Calu3 (cell line): Measurements from ENCODE around the gene TMEM232. TPM values are rescaled to one million over a fixed set of nuclear protein-coding genes. Genes with fewer than 3 reads are reported as not detected.
"Not testable (repeated sequence)": the region's sequence is repeated elsewhere in the genome, so short reads cannot be mapped to it uniquely, and the experiment has no call there.

Source experiments
- BruUV-seq: library from RNA; stranded (reverse); fragments of 400-500 nt; replicated peaks from 2 replicates; lab custom pipeline; 2021; lab: Mats Ljungman, UMichigan
- CTCF ChIA-PET: fragments of 300-600 bp; sonication (Branson Sonifier 250); formaldehyde crosslinking; loops from one replicate; lab custom pipeline; 2022; ENCODE audit warnings: antibody characterized with exemption; lab: Charles Lee
- DNase-seq: peaks from one replicate; pipeline ENCODE4 v3.0.0; 2022
- H3K27ac Mint-ChIP-seq: one replicate; pipeline ENCODE4 v1.8.0; 2022; ENCODE audit warnings: mixed read lengths; ENCODE audit not compliant: unreplicated experiment
- H3K27me3 Mint-ChIP-seq: one replicate; pipeline ENCODE4 v1.8.0; 2022; ENCODE audit warnings: mixed read lengths; ENCODE audit not compliant: unreplicated experiment
- H3K36me3 Mint-ChIP-seq: one replicate; pipeline ENCODE4 v1.8.0; 2022; ENCODE audit warnings: mild to moderate bottlenecking, moderate library complexity, mixed read lengths; ENCODE audit not compliant: insufficient read depth, unreplicated experiment
- H3K4me1 Mint-ChIP-seq: one replicate; pipeline ENCODE4 v1.8.0; 2022; ENCODE audit warnings: mild to moderate bottlenecking, low read depth, mixed read lengths; ENCODE audit not compliant: unreplicated experiment
- H3K4me3 Mint-ChIP-seq: one replicate; pipeline ENCODE4 v1.8.0; 2022; ENCODE audit warnings: mild to moderate bottlenecking, low read depth, moderate library complexity, mixed read lengths; ENCODE audit not compliant: unreplicated experiment
- H3K9me3 Mint-ChIP-seq: one replicate; pipeline ENCODE4 v1.8.0; 2022; ENCODE audit warnings: low read depth, mixed read lengths; ENCODE audit not compliant: unreplicated experiment
- intact Hi-C: fragments of 100-400 bp; cut with micrococcal nuclease; formaldehyde crosslinking; loops from one replicate; pipeline ENCODE4 v1.10.0; 2022; ENCODE audit not compliant: unreplicated experiment
- total RNA-seq: library from RNA; stranded (reverse); gene quantifications from 2 replicates; pipeline ENCODE4 v1.2.3, GENCODE V29; 2022
- TF ChIP-seq, protein P1 (sequence below): fragments of 200-600 bp; IDR thresholded peaks from one replicate; pipeline ENCODE4 v1.8.0; 2022; ENCODE audit warnings: antibody characterized with exemption; ENCODE audit not compliant: unreplicated experiment

TMEM232 gene
- total RNA-seq, 1 experiment from 2014 or later = 1.6 TPM

DNA sequence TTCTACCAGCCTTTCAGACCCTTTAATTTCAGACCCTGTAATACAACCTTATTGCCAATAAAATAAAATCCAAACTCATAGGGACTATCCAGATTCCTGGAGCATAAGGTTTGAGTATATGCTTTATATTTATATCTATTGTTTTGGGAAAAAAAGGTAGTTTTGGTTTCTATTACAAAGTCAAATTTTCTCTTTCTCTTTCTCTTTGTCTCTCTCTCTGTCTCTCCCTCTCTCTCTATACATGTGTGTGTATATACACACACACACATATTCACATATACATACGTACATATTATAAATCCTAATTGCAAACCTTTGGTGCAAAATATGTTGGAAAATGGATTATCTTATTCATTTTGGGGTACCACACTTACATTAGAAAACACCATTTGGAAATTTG lies 39.0 kb downstream of the TMEM232 start:
- no peak overlapping the region for H3K27ac Mint-ChIP-seq
- no peaks in the 10 kb centered on the region for H3K27me3 Mint-ChIP-seq
- TF ChIP-seq, protein P1, sequence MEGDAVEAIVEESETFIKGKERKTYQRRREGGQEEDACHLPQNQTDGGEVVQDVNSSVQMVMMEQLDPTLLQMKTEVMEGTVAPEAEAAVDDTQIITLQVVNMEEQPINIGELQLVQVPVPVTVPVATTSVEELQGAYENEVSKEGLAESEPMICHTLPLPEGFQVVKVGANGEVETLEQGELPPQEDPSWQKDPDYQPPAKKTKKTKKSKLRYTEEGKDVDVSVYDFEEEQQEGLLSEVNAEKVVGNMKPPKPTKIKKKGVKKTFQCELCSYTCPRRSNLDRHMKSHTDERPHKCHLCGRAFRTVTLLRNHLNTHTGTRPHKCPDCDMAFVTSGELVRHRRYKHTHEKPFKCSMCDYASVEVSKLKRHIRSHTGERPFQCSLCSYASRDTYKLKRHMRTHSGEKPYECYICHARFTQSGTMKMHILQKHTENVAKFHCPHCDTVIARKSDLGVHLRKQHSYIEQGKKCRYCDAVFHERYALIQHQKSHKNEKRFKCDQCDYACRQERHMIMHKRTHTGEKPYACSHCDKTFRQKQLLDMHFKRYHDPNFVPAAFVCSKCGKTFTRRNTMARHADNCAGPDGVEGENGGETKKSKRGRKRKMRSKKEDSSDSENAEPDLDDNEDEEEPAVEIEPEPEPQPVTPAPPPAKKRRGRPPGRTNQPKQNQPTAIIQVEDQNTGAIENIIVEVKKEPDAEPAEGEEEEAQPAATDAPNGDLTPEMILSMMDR = no peak
- no peaks in the 10 kb centered on the region for H3K4me1 Mint-ChIP-seq
- H3K36me3 Mint-ChIP-seq = no peaks in the 10 kb centered on the region
- H3K4me3 Mint-ChIP-seq = no peak overlapping the region
- no TSS peak for BruUV-seq
- CTCF ChIA-PET = interaction anchor here (0.7 kb wide), 1 partner anchor 136 kb away, joined by 3 read pairs; no protein-coding TSS in a partner anchor
- no peak for DNase-seq
- intact Hi-C loops = no loop called here
- no peaks in the 10 kb centered on the region for H3K9me3 Mint-ChIP-seq

DNA sequence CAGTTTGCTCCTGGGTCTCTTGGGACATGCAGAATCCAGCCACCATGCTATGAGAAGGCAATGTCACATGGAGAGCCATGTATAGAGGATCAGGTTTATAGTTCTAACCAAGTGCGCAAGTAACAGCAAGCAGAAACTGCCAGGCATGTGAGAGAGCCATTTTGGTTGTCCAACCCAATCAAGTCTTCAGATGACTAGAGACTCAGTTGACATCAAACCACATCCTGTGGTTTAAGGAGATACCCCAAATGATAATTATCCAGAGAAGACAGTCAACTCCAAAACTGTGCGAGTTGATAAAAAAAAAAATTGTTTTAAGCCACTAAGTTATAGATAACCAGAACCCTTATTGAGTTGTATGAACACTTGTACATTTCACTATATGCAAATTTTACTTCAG lies 40.2 kb downstream of the TMEM232 start:
- CTCF ChIA-PET = no interaction called here
- H3K4me1 Mint-ChIP-seq = no peaks in the 10 kb centered on the region
- TF ChIP-seq, protein P1 = no peak

GRCh38 chr5:110681953-110682352 lies 44.5 kb downstream of the TMEM232 start:
- intact Hi-C loops = no loop called here
- BruUV-seq = no TSS peak
- TF ChIP-seq, protein P1 = no peak
- Mint-ChIP-seq H3K27ac (no peak overlapping the region), H3K4me1 (no peaks in the 10 kb centered on the region), H3K9me3 (no peaks in the 10 kb centered on the region), H3K4me3 (no peak overlapping the region), H3K36me3 (no peaks in the 10 kb centered on the region), H3K27me3 (no peaks in the 10 kb centered on the region)
- CTCF ChIA-PET = no interaction called here
- no peak for DNase-seq

More for the DNA sequence above, 40.2 kb downstream of the TMEM232 start:
- no peaks in the 10 kb centered on the region for H3K36me3 Mint-ChIP-seq
- DNase-seq = no peak
- H3K9me3 Mint-ChIP-seq = no peaks in the 10 kb centered on the region
- no peak overlapping the region for H3K4me3 Mint-ChIP-seq
- no peaks in the 10 kb centered on the region for H3K27me3 Mint-ChIP-seq
- H3K27ac Mint-ChIP-seq = no peak overlapping the region
- intact Hi-C loops = no loop called here
- BruUV-seq = no TSS peak

GRCh38 chr5:110681109-110681508 lies 45.4 kb downstream of the TMEM232 start:
- H3K4me1 Mint-ChIP-seq = no peaks in the 10 kb centered on the region
- no peak overlapping the region for H3K4me3 Mint-ChIP-seq
- no peaks in the 10 kb centered on the region for H3K27me3 Mint-ChIP-seq
- CTCF ChIA-PET = no interaction called here
- no TSS peak for BruUV-seq
- H3K27ac Mint-ChIP-seq = no peak overlapping the region
- TF ChIP-seq, protein P1 = no peak
- no peaks in the 10 kb centered on the region for H3K36me3 Mint-ChIP-seq
- intact Hi-C loops = no loop called here
- no peak for DNase-seq
- no peaks in the 10 kb centered on the region for H3K9me3 Mint-ChIP-seq

DNA sequence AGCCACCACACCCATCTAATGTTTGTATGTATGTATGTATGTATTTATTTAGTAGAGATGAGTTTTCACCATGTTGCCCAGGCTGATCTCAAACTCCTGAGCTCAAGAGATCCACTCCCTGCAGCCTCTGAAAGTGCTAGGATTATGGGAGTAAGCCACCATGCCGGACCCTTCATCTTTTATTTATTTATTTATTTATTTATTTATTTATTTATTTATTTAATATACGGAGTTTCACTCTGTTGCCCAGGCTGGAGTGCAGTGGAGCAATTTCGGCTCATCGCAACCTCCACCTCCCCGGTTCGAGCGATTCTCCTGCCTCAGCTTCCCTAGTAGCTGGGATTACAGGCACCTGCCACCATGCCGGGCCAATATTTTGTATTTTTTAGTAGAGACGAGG lies 49.9 kb downstream of the TMEM232 start:
- H3K9me3 Mint-ChIP-seq, H3K36me3 Mint-ChIP-seq, H3K27me3 Mint-ChIP-seq, intact Hi-C loops, DNase-seq, H3K4me3 Mint-ChIP-seq, BruUV-seq, H3K4me1 Mint-ChIP-seq, CTCF ChIA-PET, H3K27ac Mint-ChIP-seq: not testable (repeated sequence)
